GM19238 (cell line): Measurements from ENCODE around the gene EHMT2.
A peak's percentile ranks its signal among the peaks of the same experiment; 100 is the strongest.
"Not testable (repeated sequence)": the region's sequence is repeated elsewhere in the genome, so short reads cannot be mapped to it uniquely, and the experiment has no call there.

Experiments used
- DNase-seq: peaks from one replicate; pipeline ENCODE4 v3.0.0; 2011; ENCODE audit warnings: low spot score; ENCODE audit not compliant: insufficient read length

The EHMT2 gene

GRCh38 chr6:31897612-31898382, at the start of gene EHMT2:
Gene EHMT2, minus strand, starts transcription at chr6:31897698. Its CDS starts 21 bp downstream, at chr6:31897677.
- DNase-seq = peak; percentile 96

- DNase-seq = no peak
These were observed 49.7 kb upstream of the EHMT2 start for GRCh38 chr6:31947070-31947675.

- DNase-seq = no peak
These were observed 48.9 kb upstream of the EHMT2 start for GRCh38 chr6:31946370-31946885.

GRCh38 chr6:31945507-31946369, 48.2 kb upstream of the EHMT2 start, which contains the start of gene CFB:
Gene CFB, plus strand, starts transcription at chr6:31946095. Its CDS starts 127 bp downstream, at chr6:31946222.
- no peak for DNase-seq

GRCh38 chr6:31945154-31945506, 47.6 kb upstream of the EHMT2 start:
- DNase-seq = no peak

- no peak for DNase-seq
These were observed 46.2 kb upstream of the EHMT2 start for GRCh38 chr6:31943742-31944141.

- no peak for DNase-seq
These were observed 42.8 kb upstream of the EHMT2 start for GRCh38 chr6:31940256-31940664.

- DNase-seq = no peak
These were observed 38.3 kb upstream of the EHMT2 start for GRCh38 chr6:31935823-31936222.

GRCh38 chr6:31935021-31935420, 37.5 kb upstream of the EHMT2 start:
- no peak for DNase-seq

GRCh38 chr6:31933537-31933936, 36.0 kb upstream of the EHMT2 start:
- DNase-seq = no peak

GRCh38 chr6:31932137-31932536, 34.6 kb upstream of the EHMT2 start:
- not testable (repeated sequence) for DNase-seq

GRCh38 chr6:31930962-31931361, 33.5 kb upstream of the EHMT2 start:
- no peak for DNase-seq

- no peak for DNase-seq
These were observed 31.1 kb upstream of the EHMT2 start for GRCh38 chr6:31928672-31928939.

- DNase-seq = no peak
These were observed 30.6 kb upstream of the EHMT2 start for GRCh38 chr6:31927863-31928671.

- DNase-seq = no peak
These were observed 29.9 kb upstream of the EHMT2 start, which contains the start of gene C2 for GRCh38 chr6:31927242-31927862. Gene C2, plus strand, starts transcription at chr6:31927717. Its CDS starts 36 bp downstream, at chr6:31927753.

GRCh38 chr6:31922942-31923341, 25.4 kb upstream of the EHMT2 start:
- no peak for DNase-seq

- no peak for DNase-seq
These were observed 23.3 kb upstream of the EHMT2 start for GRCh38 chr6:31920811-31921210.

- no peak for DNase-seq
These were observed 22.3 kb upstream of the EHMT2 start for GRCh38 chr6:31919624-31920303.

- no peak for DNase-seq
These were observed 20.7 kb upstream of the EHMT2 start for GRCh38 chr6:31918069-31918720.

- no peak for DNase-seq
These were observed 18.3 kb upstream of the EHMT2 start for GRCh38 chr6:31915756-31916155.
